GM19328 (cell line): Measurements from ENCODE around the gene VTCN1.
"Not testable (repeated sequence)": the region's sequence is repeated elsewhere in the genome, so short reads cannot be mapped to it uniquely, and the experiment has no call there.

Experiments used
- ATAC-seq: cut with Tn5 transposase; IDR thresholded peaks from one replicate; pipeline ENCODE4 v1.9.1; 2021; ENCODE audit warnings: mild to moderate bottlenecking, moderate library complexity; ENCODE audit not compliant: unreplicated experiment

Gene VTCN1, protein sequence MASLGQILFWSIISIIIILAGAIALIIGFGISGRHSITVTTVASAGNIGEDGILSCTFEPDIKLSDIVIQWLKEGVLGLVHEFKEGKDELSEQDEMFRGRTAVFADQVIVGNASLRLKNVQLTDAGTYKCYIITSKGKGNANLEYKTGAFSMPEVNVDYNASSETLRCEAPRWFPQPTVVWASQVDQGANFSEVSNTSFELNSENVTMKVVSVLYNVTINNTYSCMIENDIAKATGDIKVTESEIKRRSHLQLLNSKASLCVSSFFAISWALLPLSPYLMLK

DNA sequence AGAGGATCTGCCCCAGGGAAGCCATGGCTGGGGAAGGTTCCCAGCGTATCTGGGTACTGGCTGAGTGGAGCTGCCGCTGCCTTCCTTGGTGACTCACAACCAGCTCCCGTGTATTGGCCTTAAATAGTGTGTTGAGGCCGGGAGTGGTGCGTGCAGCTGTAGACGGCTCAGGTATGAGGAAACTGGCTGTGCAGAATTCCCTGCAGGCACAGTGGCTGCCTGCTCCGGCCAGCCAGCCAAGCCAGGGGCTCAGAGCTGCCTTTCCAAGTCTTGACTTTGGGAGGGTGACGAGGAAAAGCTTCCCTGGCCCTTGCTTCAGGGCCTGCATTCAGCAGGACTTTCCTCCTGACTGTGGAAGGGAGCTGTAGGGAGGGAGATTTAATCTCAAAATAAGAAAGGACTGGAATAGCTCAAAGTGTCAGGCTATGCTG is at the start of gene VTCN1:
VTCN1 (minus strand) TSS at position 97 of the 431 bp plus-strand sequence; CDS start at position 25, 72 bp downstream.
- ATAC-seq = no peak

DNA sequence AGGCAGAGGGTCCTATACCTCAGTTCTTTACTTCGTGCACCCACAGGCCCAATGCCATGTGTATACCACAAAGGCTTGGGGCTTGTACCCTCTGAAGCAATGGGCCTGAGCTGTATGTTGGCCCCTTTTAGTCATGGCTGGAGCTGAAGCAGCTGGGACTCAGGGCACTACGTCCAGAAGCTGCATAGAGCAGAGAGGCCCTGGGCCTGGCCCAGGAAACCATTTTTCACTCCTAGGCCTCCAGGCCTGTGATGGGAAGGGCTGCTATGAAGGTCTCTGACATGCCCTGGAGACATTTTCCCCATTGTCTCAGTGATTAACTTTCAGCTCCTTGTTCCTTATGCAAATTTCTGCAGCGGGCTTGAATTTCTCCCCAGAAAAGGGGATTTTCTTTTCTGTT is 48.1 kb upstream of the VTCN1 start:
- ATAC-seq = no peak

DNA sequence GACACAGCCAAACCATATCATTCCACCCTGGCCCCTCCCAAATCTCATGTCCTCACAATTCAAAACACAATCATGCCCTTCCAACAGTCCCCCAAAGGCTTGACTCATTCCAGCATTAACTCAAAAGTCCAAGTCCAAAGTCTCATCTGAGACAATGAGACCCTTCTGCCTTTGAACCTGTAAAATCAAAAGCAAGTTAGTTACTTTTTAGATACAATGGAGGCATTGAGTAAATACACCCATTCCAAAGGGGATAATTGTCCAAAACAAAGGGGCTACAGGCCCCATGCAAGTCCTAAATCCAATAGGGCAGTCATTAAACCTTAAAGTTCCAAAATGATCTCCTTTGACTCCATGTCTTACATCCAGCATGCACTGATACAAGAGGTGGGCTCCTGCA is 47.3 kb upstream of the VTCN1 start:
- ATAC-seq = not testable (repeated sequence)

DNA sequence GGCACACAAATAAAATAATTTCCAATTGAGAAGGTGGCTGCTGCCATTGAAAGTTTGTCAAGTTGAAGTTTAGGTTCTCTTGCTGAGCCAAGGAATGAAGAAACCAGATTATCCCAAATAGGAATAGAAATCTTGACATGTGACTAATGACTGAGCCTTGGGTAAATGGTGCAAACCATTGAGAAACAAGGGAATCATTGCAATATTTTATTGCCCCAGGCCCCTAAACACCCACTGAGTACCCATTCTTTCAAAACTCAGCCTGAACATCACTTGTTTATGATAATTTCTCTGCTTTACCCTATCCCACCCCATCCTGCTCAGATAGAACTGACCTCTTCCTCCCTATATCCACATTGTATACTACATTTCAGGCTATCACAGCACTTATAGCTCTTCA is 46.6 kb upstream of the VTCN1 start:
- no peak for ATAC-seq

DNA sequence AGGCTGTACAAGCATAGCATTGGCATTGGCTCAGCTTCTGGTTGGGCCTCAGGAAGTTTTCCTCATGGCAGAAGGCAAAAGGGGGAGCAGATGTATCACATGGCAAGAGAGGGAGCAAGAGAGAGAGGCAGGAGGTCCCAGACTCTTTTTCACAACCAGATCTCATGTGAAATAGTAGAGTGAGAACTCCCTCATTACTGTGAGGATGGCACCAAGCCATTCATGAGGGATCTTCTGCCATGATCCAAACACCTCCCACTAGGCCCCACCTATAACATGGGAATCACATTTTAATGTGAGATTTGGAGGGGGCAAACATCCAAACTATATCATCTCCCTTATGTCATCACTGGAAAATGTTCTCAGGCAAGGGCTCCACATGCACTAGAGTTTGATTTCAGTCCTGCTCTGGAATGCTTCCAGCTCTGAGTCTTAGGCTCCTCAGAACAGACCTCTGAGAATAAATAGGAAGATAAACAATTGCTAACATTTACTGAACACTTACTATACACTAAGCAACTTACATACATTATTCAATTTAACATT is 39.4 kb upstream of the VTCN1 start:
- ATAC-seq = no peak

DNA sequence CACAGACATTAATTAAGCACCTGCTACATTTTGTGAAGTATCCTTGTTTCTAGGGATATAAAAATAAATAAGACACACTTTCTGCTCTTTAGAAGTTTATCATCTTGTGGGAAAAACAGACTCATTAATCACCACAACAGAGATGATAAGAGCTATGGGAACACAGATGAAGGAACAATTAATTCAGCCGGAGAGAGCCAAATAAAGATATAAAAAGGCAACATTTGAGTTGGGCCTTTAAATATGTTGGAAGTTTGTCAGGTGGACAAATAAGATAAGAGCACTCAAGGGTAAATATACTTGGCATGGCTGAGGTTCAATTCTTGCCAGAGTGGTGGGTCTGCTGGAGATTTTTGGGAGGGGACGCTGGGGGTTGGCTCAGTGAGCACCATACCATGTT is 34.2 kb upstream of the VTCN1 start:
- ATAC-seq = no peak

DNA sequence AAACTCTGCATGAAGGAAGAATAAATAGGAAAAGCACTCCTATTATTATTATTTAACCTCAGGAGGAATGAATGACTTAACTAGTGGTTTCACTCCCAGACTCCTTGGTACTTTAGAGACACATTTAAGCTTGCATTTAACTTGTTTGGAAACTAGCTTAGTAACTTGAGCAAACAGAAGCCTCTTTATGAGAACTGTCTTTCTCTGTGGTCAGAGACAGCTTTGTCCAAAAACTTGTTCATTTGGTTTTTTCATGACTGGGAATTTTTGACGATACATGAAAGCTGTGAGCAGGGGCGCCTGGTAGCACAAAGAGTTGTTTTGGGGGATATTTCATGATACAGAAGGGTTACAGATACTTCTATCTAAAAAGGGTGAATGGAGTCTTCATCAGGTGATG is 33.6 kb upstream of the VTCN1 start:
- ATAC-seq = no peak

DNA sequence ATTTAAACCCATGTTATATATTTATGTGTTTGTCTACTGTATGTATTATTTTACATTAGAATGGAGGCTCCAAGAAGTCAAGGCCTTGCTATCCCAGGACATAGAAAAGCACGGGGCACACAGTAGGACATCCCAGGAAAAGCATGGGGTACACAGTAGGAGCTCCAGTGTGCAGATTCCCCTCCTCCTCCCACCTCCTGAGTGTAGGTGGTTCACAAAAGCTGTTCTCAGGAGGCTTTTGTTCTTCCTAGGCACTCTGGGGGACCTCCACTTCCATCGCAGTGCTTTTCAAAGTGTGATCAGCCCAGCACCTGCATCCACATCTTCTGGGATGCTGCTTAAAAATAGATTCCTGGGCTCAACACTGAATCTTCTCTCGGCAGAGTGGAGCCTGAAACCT is 30.8 kb upstream of the VTCN1 start:
- ATAC-seq = no peak

DNA sequence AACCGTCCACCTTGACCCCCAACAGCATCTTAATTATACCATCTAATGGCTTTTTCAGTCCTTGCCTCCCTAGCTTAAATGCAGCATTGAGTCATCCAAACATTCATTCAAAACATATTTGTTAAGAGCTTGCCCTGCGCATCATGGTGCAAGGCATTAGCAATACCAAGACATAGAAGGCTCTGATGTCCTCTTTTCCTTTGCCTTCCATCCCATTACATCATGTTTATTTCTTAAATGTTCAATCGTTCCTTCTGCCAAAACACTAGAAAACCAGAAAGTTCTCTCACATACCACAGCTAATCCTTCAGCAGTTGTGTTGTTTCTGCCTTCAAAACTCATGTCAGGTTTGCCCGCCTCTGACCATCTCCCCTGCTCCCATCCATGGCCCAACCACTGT is 29.8 kb upstream of the VTCN1 start:
- no peak for ATAC-seq

DNA sequence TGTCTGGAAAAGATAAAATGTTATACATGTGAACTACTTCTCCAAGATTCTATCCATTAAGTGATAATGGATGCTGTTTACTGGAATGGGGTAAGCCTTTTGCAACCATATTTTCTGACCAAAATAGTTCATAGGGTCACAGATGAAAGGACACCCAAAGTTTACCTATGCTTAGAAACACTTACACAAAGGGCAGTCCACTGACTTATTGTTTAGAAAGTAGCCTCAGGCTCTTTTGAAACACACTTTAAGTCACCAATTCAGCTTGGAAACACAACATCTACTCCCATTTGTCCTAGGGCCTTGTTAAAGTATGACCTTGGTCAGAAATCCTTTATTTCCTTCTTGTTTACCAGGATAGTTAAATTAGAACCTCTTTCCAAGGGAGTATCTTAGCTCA is 28.7 kb upstream of the VTCN1 start:
- no peak for ATAC-seq

DNA sequence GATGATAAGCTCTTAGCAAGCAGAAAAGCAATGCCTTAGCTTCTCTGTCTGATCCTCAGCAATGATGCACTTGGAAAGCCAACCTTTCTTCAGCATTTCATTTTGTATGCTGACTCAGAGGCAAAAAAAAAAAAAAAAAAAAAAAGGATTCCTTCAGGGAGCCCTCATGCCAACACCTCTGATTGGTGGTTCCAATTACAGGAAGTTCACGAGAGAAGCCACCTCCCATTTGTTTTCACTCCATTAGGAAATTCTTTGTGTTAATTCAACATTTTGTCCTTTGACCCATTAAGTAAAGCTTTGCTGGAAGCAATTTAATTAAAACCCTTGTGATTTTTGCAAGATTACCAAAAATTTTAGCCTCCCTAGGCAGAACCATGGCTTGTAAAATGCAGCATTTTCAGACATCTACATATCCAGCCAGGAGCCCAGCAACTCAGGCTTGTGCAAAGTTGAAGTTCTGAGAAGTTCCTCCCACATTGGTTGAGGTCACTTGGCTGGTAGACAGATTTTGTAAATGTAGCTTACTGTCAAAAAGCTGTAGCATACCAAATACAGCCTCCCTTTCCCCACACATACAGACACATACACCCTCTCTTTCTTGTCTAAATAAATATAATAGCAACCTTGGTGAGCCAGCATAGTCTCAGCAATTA is 27.1 kb upstream of the VTCN1 start:
- ATAC-seq = no peak

DNA sequence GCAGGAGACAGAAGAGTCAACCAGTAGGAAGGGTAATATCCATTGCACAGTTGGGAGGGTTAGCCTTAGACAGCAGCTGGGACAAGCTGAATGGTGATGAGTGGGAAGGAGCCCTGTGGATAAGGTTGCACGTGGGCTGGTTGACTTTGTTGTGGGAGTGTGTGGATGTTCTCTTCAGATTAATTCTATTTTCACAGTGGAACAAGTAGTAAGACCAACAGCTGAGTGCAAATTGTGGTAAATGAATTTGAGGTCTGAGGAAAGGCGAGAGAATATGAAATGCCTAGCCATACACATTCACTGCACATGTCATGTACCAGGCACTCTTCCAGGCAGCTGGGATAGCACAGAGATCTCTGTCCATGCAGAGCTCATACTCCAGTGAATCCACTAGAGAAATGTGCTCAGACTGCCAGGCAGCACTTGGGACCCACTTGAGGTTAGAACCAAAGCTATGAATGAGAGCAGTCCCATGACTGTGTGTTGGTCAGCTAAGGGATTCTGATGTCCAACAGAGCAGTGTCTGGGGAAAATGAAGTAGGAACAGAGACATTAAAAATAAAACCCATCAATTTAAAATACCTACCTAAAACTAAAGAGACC is 25.2 kb upstream of the VTCN1 start:
- ATAC-seq = no peak

DNA sequence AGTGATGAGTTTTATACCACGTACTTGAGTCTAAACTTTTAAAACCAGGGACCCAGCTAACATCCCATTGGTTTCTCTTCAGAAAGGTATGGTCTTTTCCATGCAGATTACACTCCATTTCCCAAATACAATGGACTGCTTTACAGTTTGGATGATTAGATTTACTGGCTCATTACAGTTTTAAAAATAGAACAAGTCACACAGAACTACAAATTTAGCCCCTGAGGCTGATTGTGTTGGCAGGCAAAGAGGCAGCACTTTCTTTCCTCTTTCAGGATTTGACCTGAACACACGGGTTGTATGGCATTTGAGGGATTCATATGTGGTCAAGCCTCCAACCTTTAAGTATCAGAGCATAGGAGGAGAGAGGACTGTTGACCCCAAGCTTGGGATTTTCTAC is 21.8 kb upstream of the VTCN1 start:
- no peak for ATAC-seq

DNA sequence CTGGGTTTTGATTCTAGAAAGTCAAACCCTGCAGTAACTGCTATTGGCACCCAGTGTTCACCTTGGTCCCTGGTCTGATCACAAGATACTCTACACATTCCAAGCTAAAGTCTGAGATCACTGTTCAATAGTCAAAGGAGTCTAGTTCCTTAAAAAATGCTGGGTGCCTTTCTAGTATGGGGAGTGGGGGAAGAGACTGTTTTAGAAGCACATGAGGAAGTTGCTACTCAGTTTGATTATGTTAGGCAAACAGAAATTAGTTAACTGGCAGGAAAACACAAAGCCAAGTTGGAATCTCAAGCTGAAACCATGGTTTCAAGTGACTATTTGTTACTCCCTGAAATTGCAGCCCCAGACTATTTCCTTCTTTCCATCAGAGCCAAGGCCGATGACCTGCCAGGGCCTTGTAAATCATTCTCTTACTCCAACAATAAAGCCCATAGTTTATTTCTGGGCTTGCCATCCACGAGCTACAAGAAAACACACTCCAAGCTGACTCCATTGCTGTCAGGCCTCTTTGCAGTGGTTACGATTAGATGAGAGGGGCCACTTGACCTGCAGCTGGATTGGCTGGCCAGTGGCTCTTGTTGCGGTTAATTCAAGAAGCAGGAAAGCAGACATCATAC is 21.1 kb upstream of the VTCN1 start:
- no peak for ATAC-seq

DNA sequence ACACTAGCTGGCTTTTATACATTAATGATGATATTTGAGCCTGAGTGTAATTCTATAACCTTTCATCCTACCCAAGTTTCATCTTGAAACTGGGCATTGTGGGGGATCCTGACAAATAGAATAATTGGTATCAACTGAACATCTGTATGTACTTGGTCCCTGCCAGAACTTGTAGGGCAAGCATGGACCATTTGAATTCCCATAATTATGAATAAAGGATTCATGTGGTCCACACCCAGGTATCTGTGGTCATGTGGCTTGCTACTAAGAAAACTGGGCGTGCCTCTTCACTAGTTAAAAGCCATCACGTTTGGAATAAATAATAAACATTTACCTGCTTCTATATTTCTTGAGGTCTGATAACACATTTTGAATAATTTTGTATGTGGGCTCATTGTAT is 20.6 kb upstream of the VTCN1 start:
- ATAC-seq = no peak

DNA sequence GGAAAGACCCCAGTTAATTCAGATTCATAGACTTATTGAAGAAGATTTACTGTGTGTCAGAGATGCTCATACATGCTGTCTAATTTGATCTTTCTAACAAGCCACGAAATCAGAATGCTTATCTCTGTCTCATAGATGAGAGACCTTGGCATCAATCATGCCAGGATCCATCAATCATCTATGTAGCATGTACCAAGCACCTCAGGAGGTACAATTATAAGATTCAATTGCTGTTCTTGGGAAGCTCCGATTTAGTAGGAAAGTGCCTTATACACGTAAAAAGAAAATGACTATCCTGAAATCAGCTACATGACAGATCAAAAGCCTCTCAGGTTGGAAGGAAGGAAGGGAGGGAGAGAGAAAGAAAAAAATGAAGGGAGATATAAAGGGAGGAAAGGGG is 18.5 kb upstream of the VTCN1 start:
- ATAC-seq = no peak

DNA sequence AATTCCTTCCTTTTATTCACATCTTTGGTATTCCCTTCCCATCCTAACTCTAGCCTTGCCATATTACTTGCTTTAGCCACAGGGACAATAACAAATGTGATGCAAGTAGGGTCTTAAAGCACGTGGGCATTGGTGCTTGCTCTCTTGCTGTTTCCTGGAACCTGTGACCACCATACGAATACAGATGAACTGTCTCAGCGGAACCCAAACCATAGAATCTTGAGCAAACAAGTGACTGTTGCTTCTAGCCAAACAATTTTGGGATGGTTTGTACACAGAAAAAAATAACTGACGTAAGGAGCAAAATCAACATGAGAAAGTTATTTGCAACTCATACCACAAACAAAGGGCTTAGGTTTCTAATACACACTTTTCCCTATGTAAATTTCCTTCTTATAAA is 15.2 kb upstream of the VTCN1 start:
- ATAC-seq = no peak

DNA sequence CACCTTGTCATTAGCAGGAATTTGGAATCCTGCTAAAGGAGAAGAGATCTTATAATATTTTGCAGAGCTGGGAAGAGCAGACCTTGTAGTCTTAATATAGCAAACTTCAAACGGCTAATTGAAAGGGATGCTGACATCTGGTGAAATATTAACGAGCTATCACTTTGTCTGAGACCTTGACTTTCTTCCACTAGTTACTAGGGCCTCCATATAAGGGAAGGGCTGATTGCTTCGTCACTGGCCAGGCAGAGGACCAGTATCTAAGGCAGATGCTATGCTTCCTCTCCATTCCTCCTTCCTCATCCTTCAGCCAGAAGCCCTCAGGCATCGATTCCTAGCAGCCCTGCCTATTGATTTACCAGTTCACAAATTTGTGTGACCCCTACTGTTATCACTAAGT is 6.0 kb upstream of the VTCN1 start:
- ATAC-seq = no peak

DNA sequence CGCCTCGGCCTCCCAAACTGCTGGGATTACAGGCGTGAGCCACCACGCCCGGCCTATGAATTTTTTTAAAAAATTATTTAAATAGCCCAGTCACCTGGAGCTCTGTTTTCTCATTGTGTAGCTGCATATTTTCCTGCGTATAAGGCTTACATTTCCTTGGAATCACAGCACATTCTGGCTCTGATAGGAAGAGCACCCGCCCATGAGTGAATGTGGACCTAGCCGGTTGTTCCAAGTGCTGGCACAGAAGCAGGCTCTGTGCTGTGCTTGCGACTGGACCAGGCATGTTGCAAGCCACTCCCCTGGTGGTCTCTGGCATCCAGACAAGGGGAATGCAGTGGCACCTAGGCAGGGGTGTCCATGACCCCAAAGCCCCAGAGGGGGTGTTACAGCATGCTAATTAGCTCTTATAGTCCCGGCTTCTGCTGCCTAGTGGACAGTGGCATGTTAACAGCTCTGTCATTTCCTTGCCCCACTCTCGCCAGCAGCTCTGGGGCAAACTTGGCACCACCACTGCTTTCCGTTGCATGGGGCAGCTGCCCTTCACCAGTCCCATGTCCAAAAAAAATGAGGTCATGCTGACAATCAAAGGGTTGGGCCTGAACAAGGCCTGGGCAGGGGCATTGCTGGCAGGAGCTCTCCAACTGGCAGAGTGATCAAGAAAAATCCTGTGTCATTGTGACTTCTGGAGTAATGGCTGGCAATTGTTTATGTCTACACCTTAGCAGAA is 5.2 kb upstream of the VTCN1 start:
- no peak for ATAC-seq

DNA sequence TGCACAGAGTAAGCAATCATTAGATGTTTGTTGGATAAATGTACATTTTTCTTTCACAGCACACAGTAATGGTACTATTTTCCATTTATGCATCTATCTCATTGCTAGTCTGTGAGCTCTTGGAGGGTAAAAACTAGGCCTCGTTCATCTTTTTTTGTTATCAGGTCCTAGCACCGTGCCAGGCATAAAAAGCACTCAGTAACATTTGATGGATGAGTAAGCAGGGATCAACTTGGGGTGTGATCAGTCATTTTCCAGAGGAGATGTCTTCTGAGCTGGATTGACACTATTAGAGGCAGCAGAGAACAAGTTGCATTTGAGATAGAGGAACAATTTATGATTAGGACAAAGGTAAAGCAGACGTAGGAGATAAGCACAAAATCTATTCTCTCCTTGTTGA is 4.3 kb upstream of the VTCN1 start:
- ATAC-seq = no peak

DNA sequence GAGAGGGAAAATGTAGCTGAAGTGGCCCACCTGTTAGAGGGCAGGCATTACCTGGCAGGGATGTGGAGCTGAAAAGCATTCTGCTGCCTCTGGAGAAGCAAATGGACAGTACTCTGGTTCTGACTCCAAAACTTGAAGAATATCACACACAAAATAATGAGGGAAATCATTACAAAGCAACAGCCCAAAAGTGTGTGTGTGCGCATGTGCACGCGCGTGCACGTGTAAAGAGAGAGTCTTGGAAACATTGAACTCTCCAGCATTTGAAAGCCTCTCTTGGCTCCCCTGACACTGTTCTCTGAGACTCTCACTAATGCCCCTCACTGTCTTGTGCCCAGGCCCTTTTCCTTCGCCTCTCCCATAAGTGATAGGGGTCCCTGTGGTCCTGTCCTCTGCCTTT is 2.3 kb upstream of the VTCN1 start:
- no peak for ATAC-seq
